SK-MEL-5 (cell line): ENCODE results near the gene HES6. TPM values are rescaled to one million over a fixed set of nuclear protein-coding genes. Genes with fewer than 3 reads are reported as not detected.

Experiments
- total RNA-seq: library from RNA; depleted of rRNA; stranded (reverse); fragments of >200 nt; shearing (Covaris generic); gene quantifications from 2 replicates; pipeline ENCODE4 v1.2.3, GENCODE V29; 2014; rRNA removed

HES6 gene
- total RNA-seq, 1 experiment from 2014 or later: 191 TPM

Other genes starting within 250 kb of the HES6 start
- gene SCLY, start 179.0 kb downstream of the HES6 start, total RNA-seq: 64.8 and 71.6 TPM in 2 replicates
- 0.19 and 0.29 TPM in 2 replicates for gene ESPNL, start 139.7 kb downstream of the HES6 start, total RNA-seq
- gene KLHL30, start 101.4 kb downstream of the HES6 start, total RNA-seq: 0.03 TPM in 1 of 2 replicates, not detected in the other
- gene ERFE, start 81.1 kb downstream of the HES6 start, total RNA-seq: 22.3 and 29.3 TPM in 2 replicates
- gene ILKAP, start 36.3 kb downstream of the HES6 start, total RNA-seq: 35.8 and 36.9 TPM in 2 replicates
- gene PER2, start 48.6 kb upstream of the HES6 start, total RNA-seq: 1.8 and 2.2 TPM in 2 replicates
- 6.3 and 6.4 TPM in 2 replicates for gene TRAF3IP1, start 80.5 kb upstream of the HES6 start, total RNA-seq
- 21.2 and 21.3 TPM in 2 replicates for gene ASB1, start 186.9 kb upstream of the HES6 start, total RNA-seq